B cell (primary cell): ENCODE results near the gene RELCH.

Experiments used
- CTCF ChIP-seq: fragments of 200-600 bp; IDR thresholded peaks from one replicate; pipeline ENCODE4 v1.8.0; 2022; ENCODE audit warnings: antibody characterized with exemption, mild to moderate bottlenecking
- EZH2 ChIP-seq: IDR thresholded peaks from 2 replicates; pipeline ENCODE4 v1.6.1; 2012; ENCODE audit warnings: borderline replicate concordance, low read depth, mild to moderate bottlenecking, moderate library complexity, low read length; ENCODE audit not compliant: insufficient read depth, poor library complexity, severe bottlenecking

GRCh38 chr18:62170857-62171256 lies 16.2 kb upstream of the RELCH start:
- TF ChIP-seq CTCF: no peak
- no peak for TF ChIP-seq EZH2
